Stimulated activated CD4-positive, alpha-beta T cell treated with anti-CD3 and anti-CD28 coated beads, Interleukin-1b, Interleukin-23, amount 100 ng/mL, for 1 hour (primary cell): Measurements from ENCODE around the gene CDC42EP1.
"Not testable (repeated sequence)": the region's sequence is repeated elsewhere in the genome, so short reads cannot be mapped to it uniquely, and the experiment has no call there.

Experiments used
- DNase-seq, 2 donors: peaks; one replicate each; pipeline ENCODE4 v3.0.0-alpha.2; 2020; ENCODE audit warnings: low read depth in 2 of 2

CDC42EP1 gene

GRCh38 chr22:37581504-37581903 lies 21.2 kb downstream of the CDC42EP1 start:
- DNase-seq: no peak

DNA sequence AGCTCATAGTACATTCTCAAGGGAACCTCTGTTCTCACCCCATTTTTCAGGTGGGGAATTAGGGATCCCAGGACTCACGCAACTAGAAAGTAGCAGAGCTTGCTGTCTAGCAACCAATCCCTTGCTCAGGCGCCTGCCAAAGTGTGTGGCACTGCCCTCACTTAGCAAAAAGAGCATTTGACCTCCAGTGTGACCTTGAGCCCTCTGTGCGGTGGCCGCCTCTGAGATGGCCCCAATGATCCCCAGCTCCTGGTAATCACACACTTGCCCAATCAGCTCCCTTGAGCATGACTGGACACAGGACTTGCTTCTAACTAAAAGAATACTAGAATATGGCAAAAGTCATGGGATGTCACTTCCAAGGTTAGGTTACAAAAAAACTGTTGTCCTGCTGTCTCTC lies 22.2 kb downstream of the CDC42EP1 start:
- no peak for DNase-seq

- no peak for DNase-seq
Measured at GRCh38 chr22:37588546-37589215, 28.4 kb downstream of the CDC42EP1 start.

DNA sequence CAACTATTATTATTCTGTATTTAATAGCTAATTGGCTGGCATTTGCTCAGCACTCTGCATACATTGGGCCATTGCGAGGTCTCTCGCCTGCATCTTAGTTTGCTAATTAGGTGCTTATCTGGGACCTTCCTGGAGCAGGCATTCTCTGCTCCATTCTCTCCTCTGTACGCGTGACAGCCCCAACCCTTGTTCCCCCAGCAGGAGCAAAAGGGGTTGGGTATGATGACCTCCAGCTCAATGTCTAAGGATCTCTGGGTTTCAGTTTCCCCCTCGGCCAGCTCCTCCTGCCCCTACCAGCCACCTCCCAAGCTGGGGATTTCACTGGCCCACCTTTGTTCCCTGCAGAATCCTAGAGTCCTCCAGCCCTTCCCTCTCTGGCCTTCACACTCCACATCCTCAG lies 29.4 kb downstream of the CDC42EP1 start:
- DNase-seq: no peak

- not testable (repeated sequence) for DNase-seq
Measured at GRCh38 chr22:37591081-37591480, 30.8 kb downstream of the CDC42EP1 start.

- DNase-seq: no peak
Measured at GRCh38 chr22:37591823-37592404, 31.6 kb downstream of the CDC42EP1 start.

GRCh38 chr22:37594237-37594636 lies 34.0 kb downstream of the CDC42EP1 start:
- no peak for DNase-seq

GRCh38 chr22:37599153-37599552 lies 38.9 kb downstream of the CDC42EP1 start:
- no peak for DNase-seq

- DNase-seq: no peak
Measured at GRCh38 chr22:37601203-37601539, 40.9 kb downstream of the CDC42EP1 start.

- no peak for DNase-seq
Measured at GRCh38 chr22:37601540-37602442, 41.5 kb downstream of the CDC42EP1 start.

DNA sequence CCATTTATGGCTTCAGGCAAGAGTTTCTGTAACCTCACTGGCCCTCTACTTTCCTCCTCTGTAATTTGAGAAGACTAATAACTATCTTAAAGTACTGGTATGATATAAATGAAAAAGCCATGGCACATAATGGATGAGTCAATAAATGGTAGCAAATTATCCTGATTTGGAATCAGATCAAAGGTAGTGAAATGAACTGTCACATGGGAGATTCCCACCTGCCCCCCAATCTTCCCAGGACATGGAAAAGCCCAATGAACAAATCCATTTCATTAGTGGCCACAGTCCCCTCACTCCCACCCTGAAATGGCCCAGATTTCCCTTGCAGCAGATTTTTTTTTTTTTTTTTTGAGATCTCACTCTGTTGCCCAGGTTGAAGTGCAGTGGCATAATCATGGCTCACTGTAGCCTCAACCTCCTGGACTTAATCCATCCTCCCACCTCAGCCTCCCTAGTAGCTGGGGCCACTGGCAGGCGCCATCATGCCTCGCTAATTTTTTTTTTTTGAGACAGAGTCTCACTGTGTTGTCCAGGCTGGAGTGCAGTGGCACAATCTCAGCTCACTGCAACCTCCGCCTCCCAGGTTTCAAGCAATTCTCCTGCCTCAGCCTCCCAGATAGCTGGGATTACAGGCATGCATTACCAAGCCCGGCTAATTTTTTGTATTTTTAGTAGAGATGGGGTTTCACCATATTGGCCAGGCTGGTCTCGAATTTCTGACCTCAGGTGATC lies 42.4 kb downstream of the CDC42EP1 start:
- DNase-seq: not testable (repeated sequence)

DNA sequence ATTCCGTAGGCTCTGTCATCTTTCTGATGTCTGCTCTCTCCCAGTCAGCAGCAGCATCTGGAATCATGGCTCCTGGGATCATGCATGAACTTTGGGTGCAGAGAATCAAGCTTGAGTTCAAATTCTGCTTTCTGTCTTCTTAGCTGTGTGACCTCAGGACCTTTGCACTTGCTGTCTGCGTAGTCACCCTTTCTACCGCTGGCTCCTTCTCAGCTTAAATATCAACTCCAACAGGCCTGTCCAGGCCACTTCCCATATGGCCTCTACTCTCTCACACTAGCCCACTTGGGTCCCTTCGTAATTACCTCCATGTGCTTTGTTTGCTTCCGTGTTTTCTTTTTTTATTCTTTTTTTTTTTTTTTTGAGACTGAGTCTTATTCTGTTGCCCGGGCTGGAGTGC lies 43.8 kb downstream of the CDC42EP1 start:
- DNase-seq: no peak

- DNase-seq: no peak
Measured at GRCh38 chr22:37604875-37605274, 44.6 kb downstream of the CDC42EP1 start.

GRCh38 chr22:37607010-37607934 lies 47.0 kb downstream of the CDC42EP1 start:
- DNase-seq: peak; percentile 86 to 92

- DNase-seq: no peak
Measured at GRCh38 chr22:37607935-37608476, 47.7 kb downstream of the CDC42EP1 start.

- DNase-seq: peak; percentile 86 to 93
Measured at GRCh38 chr22:37608477-37609239, 48.4 kb downstream of the CDC42EP1 start, which contains the start of gene GGA1. Gene GGA1 (plus strand): TSS chr22:37608834. CDS start chr22:37608861, 27 bp downstream.

GRCh38 chr22:37609240-37610152 lies 49.2 kb downstream of the CDC42EP1 start:
- no peak for DNase-seq

DNA sequence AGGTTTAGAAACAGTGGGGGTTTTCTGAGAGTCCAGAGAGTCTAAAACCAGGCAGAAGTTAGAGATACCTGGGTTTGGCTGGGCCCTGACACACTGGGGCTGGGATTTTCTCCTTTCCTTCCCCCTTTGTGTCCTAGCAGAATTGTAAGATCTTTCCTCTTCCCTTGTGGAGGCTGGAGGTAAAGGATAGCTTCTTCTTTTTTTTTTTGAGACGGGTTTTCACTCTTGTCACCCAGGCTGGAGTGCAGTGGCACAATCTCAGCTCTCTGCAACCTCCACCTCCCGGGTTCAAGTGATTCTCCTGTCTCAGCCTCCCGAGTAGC lies 49.8 kb downstream of the CDC42EP1 start:
- DNase-seq: not testable (repeated sequence)
